ENCODE data around the gene SLC2A2.
"Not testable (repeated sequence)": the region's sequence is repeated elsewhere in the genome, so short reads cannot be mapped to it uniquely, and the experiment has no call there.

Gene SLC2A2

DNA sequence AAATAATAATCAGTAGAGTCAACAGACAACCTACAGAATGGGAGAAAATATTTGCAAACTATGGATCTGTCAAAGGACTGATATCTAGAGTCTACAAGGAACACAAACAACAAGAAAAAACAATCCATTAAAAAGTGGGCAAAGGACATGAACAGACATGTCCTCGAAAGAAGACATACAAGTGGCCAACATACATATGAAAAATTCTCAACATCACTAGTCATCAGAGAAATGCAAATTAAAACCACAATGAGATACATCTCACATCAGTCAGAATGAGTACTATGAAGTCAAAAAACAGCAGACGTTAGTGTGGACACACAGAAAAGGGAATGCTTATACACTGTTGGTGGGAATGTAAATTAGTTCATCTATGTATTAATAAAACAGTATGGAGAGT, 33.7 kb downstream of the SLC2A2 start:
- H3K27ac ChIP-seq: peak overlapping the region; percentile 66
- peak; percentile 56 for DNase-seq (ENCODE audit: low read depth, low spot score)

DNA sequence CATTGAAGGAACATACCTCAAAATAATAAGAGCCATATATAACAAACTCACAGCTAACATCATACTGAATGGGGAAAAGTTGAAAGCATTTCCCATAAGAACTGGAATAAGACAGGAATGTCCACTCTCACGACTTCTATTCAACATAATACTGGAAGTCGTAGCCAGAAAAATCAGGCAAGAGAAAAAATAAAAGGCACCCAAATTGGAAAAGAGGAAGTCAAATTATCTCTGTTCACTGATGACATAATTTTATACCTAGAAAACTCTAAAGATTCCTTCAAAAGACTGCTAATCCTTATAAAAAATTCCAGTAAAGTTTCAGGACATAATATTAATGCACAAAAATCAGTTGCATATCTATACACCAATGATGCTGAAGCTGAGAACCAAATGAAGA, 34.9 kb downstream of the SLC2A2 start:
- no peak for DNase-seq (ENCODE audit: low read depth, low spot score)
- no peak overlapping the region for H3K27ac ChIP-seq

DNA sequence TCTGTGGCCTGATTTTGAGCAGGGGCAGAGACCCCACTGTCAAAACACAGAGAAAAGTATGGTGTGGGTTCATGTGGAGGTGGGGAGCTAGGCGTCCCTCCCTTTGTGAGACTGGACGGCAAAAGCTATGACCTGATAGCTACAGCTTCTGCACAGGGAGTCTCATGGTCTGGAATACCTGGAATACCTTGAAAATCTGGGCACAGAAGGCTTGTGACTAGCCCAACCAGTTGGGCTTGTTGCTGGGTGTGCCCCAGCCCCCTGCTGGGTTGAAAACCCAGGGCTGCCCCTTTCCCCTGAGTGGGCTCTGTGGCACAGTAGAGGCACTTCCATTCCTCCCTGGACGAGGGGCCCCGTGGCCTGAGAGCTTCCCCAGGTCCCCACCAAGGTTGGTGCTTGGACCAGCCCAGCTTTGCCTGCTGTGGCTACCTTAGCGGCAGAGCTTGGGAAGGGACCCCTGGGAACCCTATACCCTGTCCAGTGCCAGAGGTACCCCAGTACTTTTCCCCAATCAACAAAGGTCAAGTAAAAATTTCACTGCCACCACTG, 37.3 kb downstream of the SLC2A2 start:
- no peak overlapping the region for H3K27ac ChIP-seq
- DNase-seq (ENCODE audit: low read depth, low spot score): no peak

DNA sequence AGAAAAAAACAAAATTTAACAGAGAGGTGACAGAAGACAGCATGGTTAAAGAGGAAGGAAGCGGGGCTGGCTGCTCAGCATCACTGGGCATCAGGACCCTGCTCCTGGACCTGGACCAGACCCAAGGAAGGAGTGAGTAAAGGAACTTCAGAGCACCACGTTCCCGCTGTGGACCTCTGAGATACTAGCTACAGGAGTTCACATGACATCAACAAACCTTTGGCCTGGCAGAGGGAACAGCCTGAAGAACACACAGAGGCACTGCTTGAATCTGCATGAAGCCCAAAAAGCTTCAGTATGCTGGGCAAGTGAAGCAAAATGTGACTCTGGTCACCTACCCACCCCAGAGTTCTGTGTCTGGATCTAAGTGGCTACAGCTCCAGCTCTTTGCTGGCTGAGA, 38.1 kb downstream of the SLC2A2 start:
- no peak for DNase-seq (ENCODE audit: low read depth, low spot score)
- no peak overlapping the region for H3K27ac ChIP-seq

DNA sequence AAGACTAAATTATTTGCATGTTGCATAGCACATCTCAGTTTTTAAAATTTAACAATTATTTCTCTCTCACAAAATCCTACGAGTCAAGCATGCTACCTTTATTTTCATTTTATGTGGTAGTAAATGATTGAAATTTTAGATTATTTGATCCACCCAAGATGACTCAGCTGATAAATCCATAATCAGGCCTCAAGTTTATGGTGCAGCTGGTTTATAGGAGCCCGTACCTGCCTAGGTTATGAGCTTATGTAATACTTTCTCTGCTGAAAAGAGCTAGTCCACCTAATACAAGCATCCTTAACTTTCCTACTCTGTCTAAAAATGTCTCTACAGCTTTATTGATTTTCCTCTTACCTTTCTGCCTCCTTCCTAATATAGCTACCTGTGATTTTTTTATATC, 41.2 kb downstream of the SLC2A2 start:
- DNase-seq (ENCODE audit: low read depth, low spot score): no peak
- no peak overlapping the region for H3K27ac ChIP-seq

DNA sequence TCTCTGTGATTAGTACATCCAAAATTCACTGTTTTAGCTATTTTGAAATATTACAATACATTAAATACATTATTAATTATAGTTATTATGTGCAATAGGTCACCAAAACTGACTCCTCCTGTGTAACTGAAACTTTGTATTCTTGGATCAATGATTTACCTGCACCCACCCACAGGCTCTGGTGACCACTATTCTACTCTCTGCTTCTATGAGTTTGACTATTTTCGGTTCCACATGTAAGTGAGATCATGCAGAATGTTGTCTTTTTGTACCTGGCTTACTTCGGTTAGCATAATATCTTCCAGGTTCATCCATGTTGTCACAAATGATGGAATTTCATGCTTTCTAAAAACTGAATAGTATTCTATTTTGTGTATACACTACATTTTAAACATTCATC, 43.8 kb downstream of the SLC2A2 start:
- no peak for DNase-seq (ENCODE audit: low read depth, low spot score)
- H3K27ac ChIP-seq: no peak overlapping the region

DNA sequence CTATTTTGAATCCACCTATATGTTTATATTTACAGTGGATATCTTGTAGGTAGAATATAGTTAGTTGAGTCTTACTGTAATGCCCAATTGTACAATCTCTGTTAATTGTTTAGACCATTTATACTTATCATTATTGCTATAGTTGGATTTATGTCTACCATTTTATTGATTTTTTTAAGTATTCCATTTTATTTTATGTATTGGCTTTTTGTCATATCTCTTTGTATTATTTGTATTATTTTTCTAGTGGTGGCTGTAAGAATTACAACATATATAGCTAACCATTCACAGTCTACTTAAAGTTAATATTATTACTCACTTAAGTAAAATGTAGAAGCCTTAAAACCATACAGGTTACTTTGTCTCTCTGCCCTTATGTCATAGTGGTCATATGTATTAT, 46.1 kb downstream of the SLC2A2 start:
- H3K27ac ChIP-seq: no peak overlapping the region
- DNase-seq (ENCODE audit: low read depth, low spot score): no peak

DNA sequence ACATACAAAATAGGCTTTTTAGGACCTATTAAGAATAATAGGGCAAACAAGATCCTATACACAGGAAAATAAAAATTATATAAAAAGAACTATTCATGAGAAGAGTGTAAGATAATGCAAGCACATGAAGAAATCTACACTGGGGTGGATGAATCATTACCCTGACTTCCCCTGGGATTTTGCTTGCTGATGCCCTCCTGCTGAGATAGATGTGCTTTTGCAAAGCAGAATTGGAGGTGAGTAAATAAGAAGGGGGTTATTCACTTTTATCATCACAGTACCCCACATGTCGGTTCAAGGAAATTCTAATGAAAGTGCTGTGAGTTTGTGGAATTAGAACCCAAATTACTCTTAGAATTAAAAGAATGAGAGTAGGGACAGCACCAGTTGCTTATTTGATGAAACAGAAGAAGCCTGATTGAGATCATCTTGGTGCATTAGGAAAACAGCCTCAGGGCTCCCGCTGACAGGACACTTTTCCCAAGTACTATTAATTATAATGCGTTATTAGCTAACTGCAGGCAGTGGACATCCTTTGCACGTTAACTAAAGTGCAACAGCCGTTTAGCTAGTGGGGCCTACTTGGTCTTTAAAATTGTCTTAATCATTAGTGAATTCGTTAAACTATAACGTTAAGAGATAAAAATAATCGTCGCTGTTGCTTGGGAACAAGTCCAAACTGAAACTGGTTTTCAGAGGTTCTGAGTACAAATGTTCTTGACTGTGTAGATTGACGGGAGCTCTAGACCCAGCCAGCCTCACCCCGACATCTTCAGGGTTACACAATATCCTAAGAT, 48.4 kb downstream of the SLC2A2 start:
- no peak overlapping the region for H3K27ac ChIP-seq
- DNase-seq (ENCODE audit: low read depth, low spot score): no peak

DNA sequence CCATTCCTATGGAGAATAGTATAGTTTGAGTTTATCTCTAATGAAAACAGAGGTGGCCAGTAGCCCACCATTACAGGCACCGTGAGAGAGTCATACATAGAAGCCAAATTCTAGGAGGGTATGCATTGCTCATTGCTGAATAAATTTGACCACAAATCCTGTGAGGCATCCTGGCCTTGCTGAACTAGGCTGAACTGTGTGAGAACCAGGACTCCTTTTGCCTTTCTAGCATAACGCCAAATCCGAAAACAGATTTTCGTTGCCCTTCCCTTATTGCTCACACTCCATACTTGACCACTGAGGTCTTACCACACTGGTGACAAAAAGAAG, 50.4 kb downstream of the SLC2A2 start:
- no peak overlapping the region for H3K27ac ChIP-seq
- no peak for DNase-seq (ENCODE audit: low read depth, low spot score)

DNA sequence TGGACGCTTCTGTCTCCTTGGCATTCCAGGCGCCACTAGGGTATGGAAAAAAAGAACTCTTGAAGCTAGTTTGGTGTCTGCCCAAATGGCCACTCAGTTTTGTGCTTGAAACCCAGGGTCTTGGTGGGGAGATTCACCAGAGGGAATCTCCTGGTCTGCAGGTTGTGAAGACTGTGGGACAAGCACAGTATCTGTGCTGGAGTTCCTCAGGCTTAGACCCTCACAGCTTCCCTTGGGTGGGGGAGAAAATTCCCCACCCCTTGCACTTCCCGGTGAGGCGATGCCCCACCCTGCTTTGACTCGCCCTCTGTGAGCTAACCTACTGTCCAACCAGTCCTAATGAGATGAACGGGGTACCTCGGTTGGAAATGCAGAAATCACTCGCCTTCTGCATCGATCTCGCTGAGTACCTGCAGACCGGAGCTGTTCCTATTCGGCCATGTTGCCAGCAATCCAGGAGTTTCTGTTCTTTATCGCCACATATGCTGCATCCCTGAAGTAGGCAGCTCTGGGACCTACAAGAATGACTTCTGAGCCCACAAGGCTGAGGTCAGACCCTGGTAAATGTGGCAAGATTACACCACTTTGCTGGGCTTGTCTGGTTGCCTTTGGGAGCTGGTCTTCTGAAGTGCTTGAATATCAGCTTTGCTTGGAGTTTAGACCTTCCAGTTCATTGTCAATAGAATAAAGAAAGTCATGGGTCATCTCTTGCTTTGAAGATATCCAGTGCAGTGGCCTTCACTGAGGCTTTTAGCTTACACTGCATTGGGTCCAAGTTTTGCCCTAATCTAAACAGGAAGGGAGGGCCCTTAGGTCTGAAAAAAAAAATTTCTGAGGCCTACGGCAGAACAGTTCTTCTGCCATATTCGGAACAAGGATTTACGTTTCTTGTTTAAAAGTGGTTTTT, 51.0 kb downstream of the SLC2A2 start:
- no peak overlapping the region for H3K27ac ChIP-seq
- no peak for DNase-seq (ENCODE audit: low read depth, low spot score)

DNA sequence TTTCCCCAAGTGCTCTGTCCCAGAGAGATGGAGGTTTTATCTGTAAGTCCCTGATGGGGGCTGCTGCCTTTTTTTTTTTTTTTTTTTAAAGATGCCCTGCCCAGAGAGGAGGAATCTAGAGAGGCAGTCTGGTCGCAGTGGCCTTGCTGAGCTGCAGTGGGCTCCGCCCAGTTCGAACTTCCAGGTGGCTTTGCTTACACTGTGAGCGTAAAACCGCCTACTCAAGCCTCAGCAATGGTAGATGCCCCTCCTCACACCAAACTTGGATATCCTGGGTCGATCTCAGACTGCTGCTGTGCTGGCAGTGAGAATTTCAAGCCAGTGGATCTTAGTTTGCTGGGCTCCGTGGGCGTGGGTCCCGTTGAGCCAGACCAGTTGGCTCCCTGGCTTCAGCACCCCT, 51.6 kb downstream of the SLC2A2 start:
- no peak overlapping the region for H3K27ac ChIP-seq
- DNase-seq (ENCODE audit: low read depth, low spot score): no peak

DNA sequence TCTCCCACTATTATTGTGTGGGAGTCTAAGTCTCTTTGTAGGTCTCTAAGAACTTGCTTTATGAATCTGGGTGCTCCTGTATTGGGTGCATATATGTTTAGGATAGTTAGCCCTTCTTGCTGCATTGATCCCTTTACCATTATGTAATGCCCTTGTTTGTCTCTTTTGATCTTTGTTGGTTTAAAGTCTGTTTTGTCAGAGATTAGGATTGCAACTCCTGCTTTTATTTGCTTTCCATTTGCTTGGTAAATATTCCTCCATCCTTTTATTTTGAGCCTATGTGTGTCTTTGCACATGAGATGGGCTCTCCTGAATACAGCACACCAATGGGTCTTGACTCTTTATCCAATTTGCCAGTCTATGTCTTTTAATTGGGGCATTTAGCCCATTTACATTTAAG, 53.6 kb downstream of the SLC2A2 start:
- DNase-seq (ENCODE audit: low read depth, low spot score): not testable (repeated sequence)

DNA sequence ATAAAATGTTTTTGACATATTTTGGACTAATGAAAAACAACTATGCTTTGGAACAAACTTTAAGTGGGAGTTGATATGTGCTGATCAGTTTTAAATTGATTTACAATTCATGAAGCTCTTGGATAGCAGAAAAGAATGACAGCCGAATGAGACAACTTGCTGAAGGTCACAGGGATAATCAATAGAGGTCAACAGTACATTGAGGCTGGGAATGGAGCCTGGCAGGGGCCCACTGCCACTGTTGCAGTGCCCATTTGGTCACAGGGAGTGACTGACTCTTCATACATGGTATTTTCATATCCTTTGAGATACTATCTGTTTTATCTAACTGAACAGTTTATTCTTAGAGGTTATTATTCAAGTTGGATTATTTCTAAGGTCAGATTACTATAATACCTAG, 59.4 kb downstream of the SLC2A2 start:
- H3K27ac ChIP-seq: no peak overlapping the region
- no peak for DNase-seq (ENCODE audit: low read depth, low spot score)

More for the DNA sequence above, 53.6 kb downstream of the SLC2A2 start:
- not testable (repeated sequence) for H3K27ac ChIP-seq

DNA sequence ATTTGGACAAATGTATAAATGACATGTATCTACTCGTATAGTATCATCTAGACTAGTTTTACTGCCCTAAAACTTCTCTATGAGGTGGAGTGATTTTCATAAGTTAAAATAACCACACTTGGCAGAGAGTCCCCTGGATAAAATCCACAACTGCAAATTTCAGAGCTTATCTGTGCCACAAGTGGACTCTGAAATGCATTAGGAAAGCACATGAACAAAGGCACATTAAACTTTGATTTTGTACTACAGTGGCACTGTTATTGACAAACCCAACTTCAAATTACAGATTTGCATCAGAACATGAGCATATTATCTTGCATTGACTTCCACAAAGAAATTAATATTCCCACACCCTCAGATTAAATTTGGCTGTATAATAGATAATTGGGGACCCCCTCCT, 60.0 kb downstream of the SLC2A2 start:
- no peak for DNase-seq (ENCODE audit: low read depth, low spot score)
- no peak overlapping the region for H3K27ac ChIP-seq

DNA sequence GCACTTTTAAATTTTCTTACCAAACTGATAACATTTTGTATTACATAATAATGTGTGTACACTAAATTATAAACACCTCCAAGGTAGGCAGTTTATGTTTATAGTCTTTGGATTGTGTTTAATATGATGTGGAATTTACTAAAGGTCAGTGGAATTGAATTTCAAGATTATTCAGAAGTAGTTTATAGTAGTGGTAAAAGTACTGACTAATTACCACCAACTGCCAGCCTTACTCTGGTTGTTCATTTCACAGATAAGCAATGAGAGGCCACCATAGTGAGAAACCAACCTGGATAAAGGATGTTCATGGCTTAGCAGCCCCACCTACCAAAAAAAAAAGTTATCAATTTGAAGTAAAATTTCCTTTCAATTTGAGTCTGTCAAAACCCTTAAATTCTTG, 64.1 kb downstream of the SLC2A2 start:
- DNase-seq (ENCODE audit: low read depth, low spot score): no peak
- no peak overlapping the region for H3K27ac ChIP-seq

DNA sequence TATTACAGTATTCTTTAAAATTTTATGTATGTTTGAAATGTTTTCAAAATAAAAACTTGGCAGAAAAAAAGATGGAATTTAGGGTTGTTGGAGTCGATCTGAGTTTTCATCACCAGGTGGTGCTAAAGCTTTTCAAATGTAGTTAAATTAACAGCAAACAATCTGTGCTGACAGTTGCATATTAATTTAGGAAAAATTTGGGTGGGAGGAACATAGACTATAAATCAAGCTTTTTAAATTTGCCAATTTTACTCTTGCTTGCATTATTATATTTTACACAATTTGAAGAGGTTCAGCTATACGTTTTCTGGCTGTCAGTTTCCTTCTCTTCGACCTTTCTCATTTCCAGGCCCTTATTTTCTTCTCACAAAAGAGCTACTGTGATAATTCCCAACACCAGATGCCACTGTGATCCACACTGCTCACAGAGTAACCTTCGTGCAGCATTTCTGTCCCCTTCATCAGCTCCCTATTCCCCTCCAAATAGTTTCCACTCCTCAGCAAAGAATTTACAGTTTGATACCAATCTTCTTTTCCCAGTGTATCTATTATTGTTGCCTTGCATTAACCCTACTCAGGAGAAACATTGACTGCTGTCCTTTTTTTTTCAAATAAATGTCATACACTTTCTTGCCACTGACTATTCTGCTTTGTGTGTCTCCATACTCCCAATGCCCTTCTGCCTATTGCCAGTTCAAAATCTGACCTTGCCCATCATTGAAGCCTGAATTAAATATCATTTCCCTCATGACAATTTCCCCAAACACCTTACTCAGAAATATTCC, 64.7 kb downstream of the SLC2A2 start:
- no peak for DNase-seq (ENCODE audit: low read depth, low spot score)
- H3K27ac ChIP-seq: no peak overlapping the region

DNA sequence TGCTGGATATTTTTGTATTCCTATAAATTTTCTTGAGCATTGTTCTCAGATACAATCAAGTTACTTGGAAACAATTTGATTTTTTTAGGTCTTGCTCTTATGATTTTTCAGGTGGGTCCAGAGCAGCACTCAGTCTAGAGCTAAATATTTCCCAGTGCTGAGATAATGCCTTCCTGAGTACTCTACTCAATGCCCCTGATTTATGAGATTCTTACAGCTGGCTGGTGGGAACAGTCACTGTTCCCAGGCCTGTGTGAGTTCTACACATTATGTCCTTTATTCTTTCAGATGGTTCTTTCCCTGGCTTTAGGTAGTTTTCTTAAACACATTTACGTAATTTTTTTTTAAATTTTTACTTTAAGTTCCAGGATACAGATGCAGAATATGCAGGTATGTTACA, 67.1 kb downstream of the SLC2A2 start:
- H3K27ac ChIP-seq: no peak overlapping the region
- DNase-seq (ENCODE audit: low read depth, low spot score): no peak

DNA sequence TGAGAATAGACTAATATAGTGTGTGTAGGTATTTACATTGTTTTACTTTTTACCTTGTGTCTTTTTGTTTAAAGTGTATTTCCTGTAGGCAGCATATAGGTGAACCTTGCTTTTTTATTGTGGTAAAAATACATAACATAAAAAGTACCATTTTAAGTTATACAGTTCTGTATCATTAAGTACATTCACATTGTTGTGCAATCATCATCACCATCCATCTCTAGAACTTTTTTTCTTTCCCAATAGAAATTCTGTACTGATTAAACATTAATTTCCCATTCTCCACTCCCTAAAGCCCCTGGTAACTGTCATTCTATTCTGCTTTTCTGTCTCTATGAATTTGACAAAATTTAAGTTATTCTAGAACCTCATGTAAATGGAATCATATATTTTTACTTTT, 69.9 kb downstream of the SLC2A2 start:
- no peak for DNase-seq (ENCODE audit: low read depth, low spot score)
- H3K27ac ChIP-seq: no peak overlapping the region

DNA sequence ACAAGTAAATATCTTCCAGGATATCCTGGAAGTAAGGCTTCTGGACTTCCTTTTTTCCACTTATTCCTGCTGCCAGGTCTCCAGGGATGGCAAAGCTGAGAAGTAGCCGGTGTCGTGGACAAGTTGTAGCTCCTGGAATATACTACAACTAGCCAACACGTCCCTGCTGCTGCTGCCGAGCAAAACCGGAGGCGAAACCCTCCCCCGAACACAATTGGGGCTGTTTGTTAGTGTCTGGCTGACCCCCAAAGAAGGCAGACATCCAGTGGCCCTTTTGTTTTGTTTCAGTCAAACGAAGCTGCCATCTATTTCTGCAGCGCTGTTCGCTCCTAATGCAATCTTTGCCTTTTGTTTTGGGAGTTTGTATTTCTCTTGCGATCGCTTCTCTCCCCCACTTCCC, 72.8 kb downstream of the SLC2A2 start:
- no peak for DNase-seq (ENCODE audit: low read depth, low spot score)
- H3K27ac ChIP-seq: no peak overlapping the region

DNA sequence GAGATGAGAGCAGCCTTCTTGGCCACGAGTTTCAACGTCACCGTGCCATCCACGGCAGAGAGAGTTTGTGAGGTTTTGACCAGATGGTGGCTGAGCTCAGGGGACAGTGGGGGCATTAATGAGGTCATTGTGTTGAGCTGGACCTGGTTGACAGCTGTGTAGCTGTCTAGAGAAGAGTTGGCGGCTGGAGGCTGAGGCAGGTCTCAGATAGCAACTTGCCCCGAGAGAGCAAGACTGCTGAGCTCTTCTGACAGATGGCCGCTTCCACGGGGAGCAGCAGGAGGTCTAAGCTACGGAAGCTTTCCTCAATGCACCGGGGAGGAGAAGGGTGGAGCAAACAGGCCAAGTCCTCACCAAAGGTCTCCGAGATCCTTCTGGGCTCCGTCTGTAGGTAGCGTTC, 73.3 kb downstream of the SLC2A2 start:
- no peak for DNase-seq (ENCODE audit: low read depth, low spot score)
- no peak overlapping the region for H3K27ac ChIP-seq

DNA sequence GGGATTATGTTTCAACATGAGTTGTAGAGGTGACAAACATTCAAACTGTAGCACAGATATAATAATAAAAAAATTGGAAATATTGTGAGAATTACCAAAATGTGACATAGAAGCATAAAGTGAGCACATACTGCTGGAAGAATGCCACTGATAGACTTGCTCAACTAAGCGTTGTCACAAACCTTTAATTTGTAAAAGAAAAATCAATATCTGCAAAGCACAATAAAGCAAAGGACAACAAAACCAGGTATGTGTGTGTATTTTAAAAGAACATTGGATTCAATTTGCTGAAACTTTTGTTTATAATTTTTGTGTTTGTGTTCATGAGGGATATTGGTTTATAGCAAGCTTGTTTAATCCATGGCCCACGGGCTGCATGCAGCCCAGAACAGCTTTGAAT, 77.3 kb downstream of the SLC2A2 start:
- no peak for DNase-seq (ENCODE audit: low read depth, low spot score)
- no peak overlapping the region for H3K27ac ChIP-seq

Measured in epithelial cell of prostate (primary cell).